NCI-H1694 treated with DMSO at 0.1 percent for 48 hours (cell line): Measurements from ENCODE around the gene SIRT7.

Experiments
- DNase-seq: peaks from one replicate; lab custom pipeline; 2025; lab: John Stamatoyannopoulos, UW

Gene SIRT7

GRCh38 chr17:81905424-81905875 is 12.5 kb downstream of the SIRT7 start:
- DNase-seq: no peak

- DNase-seq: no peak
These were observed 13.2 kb downstream of the SIRT7 start for GRCh38 chr17:81904600-81905423.

- DNase-seq: no peak
These were observed 13.9 kb downstream of the SIRT7 start for GRCh38 chr17:81903896-81904599.

GRCh38 chr17:81903415-81903831 is 14.6 kb downstream of the SIRT7 start:
- DNase-seq: no peak

GRCh38 chr17:81902653-81903414 is 15.1 kb downstream of the SIRT7 start:
- DNase-seq: no peak

GRCh38 chr17:81902023-81902652 is 15.8 kb downstream of the SIRT7 start, which contains the start of gene NPB:
Gene NPB (plus strand): TSS chr17:81902238. CDS start chr17:81902278, 40 bp downstream.
- no peak for DNase-seq

GRCh38 chr17:81901167-81902022 is 16.6 kb downstream of the SIRT7 start:
- DNase-seq: no peak

GRCh38 chr17:81900181-81900820 is 17.7 kb downstream of the SIRT7 start:
- DNase-seq: no peak

- DNase-seq: no peak
These were observed 18.3 kb downstream of the SIRT7 start for GRCh38 chr17:81899514-81900166.

- no peak for DNase-seq
These were observed 19.1 kb downstream of the SIRT7 start for GRCh38 chr17:81898885-81899284.

- DNase-seq: no peak
These were observed 19.7 kb downstream of the SIRT7 start for GRCh38 chr17:81898029-81898866.

- no peak for DNase-seq
These were observed 22.6 kb downstream of the SIRT7 start for GRCh38 chr17:81895400-81895799.

- no peak for DNase-seq
These were observed 26.7 kb downstream of the SIRT7 start for GRCh38 chr17:81891303-81891552.

- DNase-seq: no peak
These were observed 27.3 kb downstream of the SIRT7 start for GRCh38 chr17:81890447-81891302.

- no peak for DNase-seq
These were observed 28.4 kb downstream of the SIRT7 start for GRCh38 chr17:81889602-81890001.

GRCh38 chr17:81888988-81889595 is 28.9 kb downstream of the SIRT7 start:
- DNase-seq: no peak

- no peak for DNase-seq
These were observed 29.6 kb downstream of the SIRT7 start for GRCh38 chr17:81888105-81888987.
